Hindlimb muscle (tissue), 1 donor: Measurements from ENCODE around the gene SPIRE1. TPM values are rescaled to one million over a fixed set of nuclear protein-coding genes. Genes with fewer than 3 reads are reported as not detected.

ENCODE experiments used
- DNase-seq: peaks from one replicate; pipeline ENCODE4 v3.0.0-alpha.2; 2013
- polyA plus RNA-seq: library from polyadenylated mRNA; unstranded; fragments of 120-200 nt; gene quantifications from one replicate; pipeline ENCODE4 v1.2.1, GENCODE V29; 2013; ENCODE audit not compliant: insufficient read length

SPIRE1 gene
- polyA plus RNA-seq = 15.1 TPM

GRCh38 chr18:12657684-12658425, at the start of gene SPIRE1:
Gene SPIRE1, minus strand, starts transcription at chr18:12658107. Its CDS starts 241 bp downstream, at chr18:12657866.
- DNase-seq = peak; percentile 61

- no peak for DNase-seq
Measured at GRCh38 chr18:12703664-12704063, 45.8 kb upstream of the SPIRE1 start.

GRCh38 chr18:12703096-12703567, 45.2 kb upstream of the SPIRE1 start:
- DNase-seq = no peak

- DNase-seq = peak; percentile 93
Measured at GRCh38 chr18:12702221-12703095, 44.6 kb upstream of the SPIRE1 start, which contains the start of the genes CEP76 and PSMG2. Gene CEP76, minus strand, starts transcription at chr18:12702723. Its CDS starts 175 bp downstream, at chr18:12702548. Gene PSMG2, plus strand, starts transcription at chr18:12703042. Its CDS starts 66 bp downstream, at chr18:12703108.

DNA sequence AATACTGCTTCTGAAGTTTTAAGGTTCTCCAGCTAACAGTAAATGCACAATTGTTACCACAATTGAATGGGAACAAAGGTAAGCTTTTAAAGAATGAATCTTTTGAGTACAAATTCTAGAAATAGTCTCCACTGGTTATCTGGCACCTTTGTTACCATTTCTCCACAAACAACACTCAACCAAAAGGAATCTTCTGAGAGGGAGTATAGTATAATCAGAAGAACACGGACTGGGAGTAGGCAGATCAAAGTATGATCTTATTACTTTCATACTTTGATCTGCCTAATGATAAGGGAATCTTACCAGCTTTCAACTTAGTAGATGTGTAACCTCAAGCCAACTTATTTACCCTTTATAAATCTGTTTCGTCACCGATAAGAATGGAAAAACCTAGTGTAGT, 43.3 kb upstream of the SPIRE1 start:
- no peak for DNase-seq

DNA sequence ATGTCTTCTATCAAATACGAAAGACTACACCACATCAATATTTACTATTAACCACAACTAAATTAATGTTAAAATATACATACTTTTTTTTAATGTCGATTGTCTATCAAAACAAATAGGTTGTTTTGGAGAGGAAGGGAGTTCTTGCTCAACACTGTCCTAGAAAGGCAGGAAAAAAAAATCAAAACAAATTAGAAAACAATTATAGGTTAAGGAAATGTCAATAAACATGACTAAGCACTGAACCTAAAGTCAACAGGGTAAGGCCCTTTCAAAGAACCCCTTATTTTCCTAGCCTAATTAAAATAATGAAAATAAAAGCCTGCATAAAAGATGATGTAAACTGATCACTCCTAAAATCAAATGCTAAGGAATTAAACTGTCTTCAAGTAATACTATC, 41.8 kb upstream of the SPIRE1 start:
- DNase-seq = no peak

- no peak for DNase-seq
Measured at GRCh38 chr18:12694032-12694431, 36.1 kb upstream of the SPIRE1 start.

- no peak for DNase-seq
Measured at GRCh38 chr18:12692206-12692605, 34.3 kb upstream of the SPIRE1 start.

GRCh38 chr18:12689256-12689850, 31.4 kb upstream of the SPIRE1 start:
- DNase-seq = no peak

GRCh38 chr18:12686100-12686499, 28.2 kb upstream of the SPIRE1 start:
- no peak for DNase-seq

- DNase-seq = peak; percentile 45
Measured at GRCh38 chr18:12679183-12679786, 21.4 kb upstream of the SPIRE1 start.

DNA sequence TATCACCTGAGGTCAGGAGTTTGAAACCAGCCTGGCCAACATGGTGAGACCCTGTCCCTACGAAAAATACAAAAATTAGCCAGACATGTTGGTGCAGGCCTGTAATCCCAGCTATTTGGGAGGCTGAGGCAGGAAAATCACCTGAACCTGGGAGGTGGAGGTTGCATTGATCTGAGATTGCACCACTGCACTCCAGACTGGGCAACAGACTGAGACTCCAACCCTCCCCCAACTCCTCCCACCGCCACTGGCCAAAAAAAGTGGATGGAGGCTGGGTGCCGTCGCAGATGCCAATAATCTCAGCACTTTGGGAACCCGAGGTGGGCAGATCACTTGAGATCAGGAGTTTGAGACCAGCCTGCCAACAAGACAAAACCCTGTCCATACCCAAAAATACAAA, 10.1 kb upstream of the SPIRE1 start:
- no peak for DNase-seq

DNA sequence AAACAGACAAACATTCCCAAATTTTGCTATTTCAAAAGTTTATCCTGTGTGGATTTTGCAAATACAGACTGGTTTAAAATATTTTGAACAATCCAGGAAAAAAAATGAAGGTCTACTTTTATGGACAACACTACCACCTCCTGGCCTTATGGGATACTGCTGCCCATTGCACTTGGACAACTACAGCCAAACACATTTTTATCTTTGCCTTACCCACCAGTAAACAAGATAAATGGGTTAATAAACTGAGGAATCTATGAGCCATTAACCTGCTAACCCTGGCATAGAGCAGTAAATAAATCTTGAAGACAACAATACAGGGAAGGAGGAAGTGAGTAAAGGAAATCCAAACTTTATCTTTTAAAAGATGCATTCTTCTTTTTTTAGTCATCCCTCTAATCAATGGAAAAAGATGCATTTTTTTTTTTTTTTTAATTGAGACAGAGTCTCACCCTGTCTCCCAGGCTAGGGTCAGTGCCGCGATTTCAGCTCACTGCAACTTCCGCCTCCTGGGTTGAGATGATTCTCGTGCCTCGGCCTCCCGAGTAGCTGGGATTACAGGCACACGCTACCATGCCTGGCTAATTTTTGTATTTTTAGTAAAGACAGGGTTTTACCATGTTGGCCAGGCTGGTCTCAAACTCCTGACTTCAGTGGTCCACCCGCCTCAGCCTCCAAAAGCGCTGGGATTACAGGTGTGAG, 2.1 kb upstream of the SPIRE1 start:
- peak; percentile 55 for DNase-seq

DNA sequence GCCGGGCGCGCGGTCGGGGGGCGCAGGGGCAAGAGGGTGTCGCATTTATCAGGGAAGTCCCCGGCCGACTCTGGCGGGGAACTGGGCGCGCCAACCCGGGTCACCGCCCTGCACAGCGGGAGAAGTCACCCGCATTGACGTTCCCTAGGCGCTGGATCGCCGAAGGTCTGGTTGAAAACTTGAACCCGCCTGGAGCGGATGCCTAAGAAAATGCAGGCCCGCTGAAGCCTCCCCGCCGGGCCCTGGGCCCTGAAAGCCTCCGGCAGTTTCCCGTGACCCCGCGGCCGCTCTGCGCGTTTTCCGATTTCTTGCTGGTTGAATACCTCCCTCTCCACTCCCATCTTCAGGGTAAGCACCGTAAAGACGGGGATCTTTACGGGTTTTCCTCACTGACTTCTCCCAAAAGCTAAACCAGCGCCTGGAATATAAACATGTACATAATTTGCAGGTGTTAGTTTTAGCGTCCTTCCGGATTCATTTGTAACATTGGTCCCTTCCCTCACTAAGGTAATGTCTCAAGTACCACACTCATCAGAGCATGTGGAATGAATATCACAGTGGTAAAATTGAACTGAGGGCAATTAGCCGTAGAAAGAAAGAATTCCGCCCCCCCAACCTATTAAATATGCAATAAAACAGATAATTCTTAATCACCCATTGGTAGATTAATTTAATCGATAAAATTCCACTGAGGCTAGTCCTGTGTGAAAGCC, 675 bp upstream of the SPIRE1 start:
- peak; percentile 23 for DNase-seq

GRCh38 chr18:12656938-12657683, 796 bp downstream of the SPIRE1 start:
- DNase-seq = peak; percentile 62

DNA sequence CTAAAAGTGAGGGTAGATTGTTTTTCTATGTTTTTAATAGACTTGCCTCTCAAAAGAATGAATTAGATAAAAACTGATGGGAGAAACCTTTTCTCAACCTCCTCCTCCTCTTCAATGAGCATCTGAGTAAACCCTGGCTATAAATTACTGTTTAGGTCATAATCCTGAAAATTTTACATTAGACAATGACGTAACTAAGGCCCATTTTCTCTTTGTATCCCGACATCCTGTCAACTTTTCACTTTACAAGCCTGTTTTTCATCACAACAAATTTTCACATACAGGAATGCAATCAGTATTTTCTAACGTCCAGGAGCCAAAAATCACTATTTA, 1.3 kb downstream of the SPIRE1 start:
- peak; percentile 16 for DNase-seq

- no peak for DNase-seq
Measured at GRCh38 chr18:12654971-12655370, 2.9 kb downstream of the SPIRE1 start.

GRCh38 chr18:12652861-12653401, 5.0 kb downstream of the SPIRE1 start:
- DNase-seq = no peak

DNA sequence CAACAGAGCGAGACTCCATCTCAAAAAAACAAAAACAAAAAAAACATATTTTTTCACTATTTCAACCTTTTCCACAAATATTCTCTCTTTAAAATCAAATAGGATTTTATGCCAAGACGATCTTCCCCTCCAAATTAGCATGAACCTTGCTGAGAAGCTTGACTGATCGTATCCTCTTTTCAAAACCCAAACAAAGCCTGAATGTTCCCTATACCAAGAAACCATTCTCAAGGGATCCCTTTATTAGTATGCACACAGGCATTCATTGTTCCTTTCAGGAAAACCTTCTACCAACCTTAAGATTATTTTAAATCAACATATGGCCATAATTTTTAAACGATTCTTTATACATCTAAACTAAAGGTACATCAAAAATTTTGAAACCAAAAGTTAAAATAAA, 6.3 kb downstream of the SPIRE1 start:
- DNase-seq = no peak

DNA sequence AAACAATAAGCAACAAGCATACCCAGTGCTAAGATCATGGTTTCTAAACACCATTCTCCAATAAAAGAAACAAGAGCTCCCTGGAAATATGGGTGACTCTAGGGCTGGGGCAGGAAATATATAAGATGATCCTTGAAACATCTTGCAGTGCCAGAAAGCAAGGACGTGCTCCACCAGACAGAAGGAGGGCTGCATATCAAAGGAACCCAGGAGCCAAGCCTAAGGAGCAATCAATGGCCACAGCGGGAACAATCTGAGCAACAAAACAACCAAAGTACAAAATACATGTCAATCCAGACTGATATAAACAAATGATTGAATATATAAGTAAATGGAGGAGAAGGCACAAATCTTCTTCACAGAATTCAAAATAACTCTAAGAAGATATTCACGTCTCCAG, 10.1 kb downstream of the SPIRE1 start:
- no peak for DNase-seq
